HEK293 (cell line): Measurements from ENCODE around the gene POLR3GL.
A peak's percentile ranks its signal among the peaks of the same experiment; 100 is the strongest.

Experiments
- CTCF ChIA-PET: fragments of 350-600 bp; formaldehyde crosslinking; extraction: SDS; loops from one replicate; lab custom pipeline; 2021; ENCODE audit warnings: antibody characterized with exemption; lab: Yijun Ruan, JAX
- POLR2A ChIA-PET: fragments of 300-600 bp; formaldehyde crosslinking; extraction: SDS; loops from one replicate; lab custom pipeline; 2020; ENCODE audit warnings: antibody characterized with exemption, inconsistent platforms; lab: Yijun Ruan, JAX
- H3K27ac ChIP-seq: fragments of 200-500 bp; sonication (Bioruptor generic); 2 replicates; pipeline ENCODE4 v1.5.1; 2014; ENCODE audit warnings: low read depth, low read length, control low read depth, inconsistent platforms; ENCODE audit errors: extremely low read depth
- H3K36me3 ChIP-seq, 2 experiments: fragments of 200-500 bp in 1 of 2; sonication (Bioruptor generic) in 1 of 2; 1 replicate in 1 of 2; 2 replicates in 1 of 2; pipeline ENCODE4 v1.5.1; 2014 to 2017; ENCODE audit warnings: inconsistent platforms in 2 of 2, low read length in 2 of 2; ENCODE audit not compliant: control insufficient read depth in 2 of 2, insufficient read depth in 1 of 2
- H3K4me1 ChIP-seq: fragments of 200-500 bp; sonication (Bioruptor generic); 2 replicates; pipeline ENCODE4 v1.5.1; 2014; ENCODE audit warnings: mild to moderate bottlenecking, low read length, inconsistent platforms; ENCODE audit not compliant: control insufficient read depth, insufficient read depth
- H3K4me3 ChIP-seq: 2 replicates; pipeline ENCODE4 v1.5.1; 2011; ENCODE audit warnings: low read depth, mild to moderate bottlenecking, control low read depth, low read length, moderate library complexity
- H3K9me3 ChIP-seq: fragments of 200-500 bp; sonication (Bioruptor generic); 2 replicates; pipeline ENCODE4 v1.5.1; 2014; ENCODE audit warnings: low read depth, low read length, inconsistent platforms; ENCODE audit not compliant: control insufficient read depth, insufficient read depth
- KLF16 ChIP-seq: fragments of 450-650 bp; formaldehyde crosslinking; IDR thresholded peaks from 2 replicates; pipeline ENCODE4 v1.5.1; 2017; ENCODE audit warnings: missing biosample characterization, missing genetic modification characterization
- KLF17 ChIP-seq: fragments of 450-650 bp; formaldehyde crosslinking; IDR thresholded peaks from 2 replicates; pipeline ENCODE4 v1.5.1; 2016; ENCODE audit warnings: missing biosample characterization, missing genetic modification characterization
- OSR2 ChIP-seq: fragments of 450-650 bp; formaldehyde crosslinking; IDR thresholded peaks from 2 replicates; pipeline ENCODE4 v1.5.1; 2016; ENCODE audit warnings: missing biosample characterization, missing genetic modification characterization
- PRDM10 ChIP-seq: fragments of 450-650 bp; formaldehyde crosslinking; IDR thresholded peaks from 2 replicates; pipeline ENCODE4 v1.5.1; 2016; ENCODE audit warnings: missing biosample characterization, missing genetic modification characterization
- YY1 ChIP-seq: fragments of 450-650 bp; formaldehyde crosslinking; IDR thresholded peaks from 2 replicates; pipeline ENCODE4 v1.5.1; 2018; ENCODE audit warnings: missing biosample characterization, missing genetic modification characterization
- ZBTB17 ChIP-seq: fragments of 450-650 bp; formaldehyde crosslinking; IDR thresholded peaks from 2 replicates; pipeline ENCODE4 v1.5.1; 2016; ENCODE audit warnings: missing biosample characterization, missing genetic modification characterization
- ZBTB7A ChIP-seq: fragments of 450-650 bp; formaldehyde crosslinking; IDR thresholded peaks from 2 replicates; pipeline ENCODE4 v1.5.1; 2016; ENCODE audit warnings: low read depth, missing biosample characterization, missing genetic modification characterization
- ZNF292 ChIP-seq: fragments of 450-650 bp; formaldehyde crosslinking; IDR thresholded peaks from 2 replicates; pipeline ENCODE4 v1.5.1; 2016; ENCODE audit warnings: low read depth, missing biosample characterization, missing genetic modification characterization, borderline replicate concordance
- ZNF335 ChIP-seq: fragments of 450-650 bp; formaldehyde crosslinking; conservative IDR thresholded peaks from 2 replicates; pipeline ENCODE4 v1.5.1; 2016; ENCODE audit warnings: missing biosample characterization, missing genetic modification characterization
- ZNF362 ChIP-seq: fragments of 450-650 bp; formaldehyde crosslinking; IDR thresholded peaks from 2 replicates; pipeline ENCODE4 v1.5.1; 2016; ENCODE audit warnings: missing biosample characterization, missing genetic modification characterization
- ZNF391 ChIP-seq: fragments of 450-650 bp; formaldehyde crosslinking; IDR thresholded peaks from 2 replicates; pipeline ENCODE4 v1.5.1; 2016; ENCODE audit warnings: low read depth, missing biosample characterization, missing genetic modification characterization, borderline replicate concordance
- ZNF514 ChIP-seq: fragments of 450-650 bp; formaldehyde crosslinking; IDR thresholded peaks from 2 replicates; pipeline ENCODE4 v1.5.1; 2016; ENCODE audit warnings: missing biosample characterization, missing genetic modification characterization
- ZNF555 ChIP-seq: fragments of 450-650 bp; formaldehyde crosslinking; conservative IDR thresholded peaks from 2 replicates; pipeline ENCODE4 v1.5.1; 2017; ENCODE audit warnings: missing biosample characterization, mild to moderate bottlenecking, missing genetic modification characterization, inconsistent platforms
- ZNF621 ChIP-seq: fragments of 450-650 bp; formaldehyde crosslinking; IDR thresholded peaks from 2 replicates; pipeline ENCODE4 v1.5.1; 2017; ENCODE audit warnings: missing biosample characterization, missing genetic modification characterization
- ZNF777 ChIP-seq: fragments of 450-650 bp; formaldehyde crosslinking; IDR thresholded peaks from 2 replicates; pipeline ENCODE4 v1.5.1; 2017; ENCODE audit warnings: missing biosample characterization, missing genetic modification characterization, borderline replicate concordance
- TF ChIP-seq, protein P1 (sequence below): fragments of 450-650 bp; formaldehyde crosslinking; IDR thresholded peaks from 2 replicates; pipeline ENCODE4 v1.5.1; 2016; ENCODE audit warnings: missing biosample characterization, missing genetic modification characterization, low read depth

POLR3GL gene

DNA sequence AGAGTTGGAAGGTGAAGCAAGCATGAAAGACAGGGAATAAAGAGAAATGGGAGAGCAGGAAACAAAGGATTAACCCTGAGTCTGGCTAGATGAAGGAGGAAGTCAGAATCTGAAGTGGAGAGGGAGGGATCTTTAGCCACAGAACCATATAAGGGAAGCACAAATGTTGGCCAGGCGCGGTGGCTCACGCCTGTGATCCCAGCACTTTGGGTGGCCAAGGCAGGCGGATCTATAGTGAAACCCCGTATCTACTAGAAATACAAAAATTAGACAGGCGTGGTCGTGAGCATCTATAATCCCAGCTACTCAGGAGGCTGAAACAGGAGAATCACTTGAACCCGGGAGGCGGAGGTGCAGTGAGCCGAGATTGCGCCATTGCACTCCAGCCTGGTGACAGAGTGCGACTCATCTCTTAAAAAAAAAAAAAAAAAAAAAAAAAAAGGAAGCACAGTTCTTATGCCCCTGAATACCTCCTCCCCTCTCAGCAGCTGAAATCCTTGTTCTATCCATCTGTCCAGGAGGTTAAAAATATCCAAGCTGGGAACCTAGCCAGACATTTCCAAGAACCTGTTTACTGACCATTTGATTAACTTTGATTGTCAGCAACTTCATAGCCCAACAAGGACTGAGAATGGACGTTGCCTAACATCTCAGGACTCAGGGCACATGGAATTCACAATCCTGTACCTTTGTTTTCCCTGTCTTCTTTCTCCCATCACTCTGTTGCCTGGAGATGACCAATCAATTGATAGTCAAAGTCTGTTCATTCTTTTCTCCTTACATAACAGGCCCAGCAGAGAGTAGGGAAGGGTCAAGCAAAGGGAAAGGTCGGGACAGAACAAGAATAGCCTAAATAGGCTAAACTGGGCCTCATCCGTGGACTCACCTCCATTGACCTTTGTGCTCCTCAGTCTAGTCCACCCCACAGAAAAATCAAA is 21.3 kb downstream of the POLR3GL start:
- POLR2A ChIA-PET, result interaction anchor here (1.2 kb wide), 1 partner anchor 11 kb away, joined by 3 read pairs; the partner anchor contains the start of gene TXNIP
- Histone ChIP-seq H3K4me1 (no peaks in the 10 kb centered on the region), H3K4me3 (no peak overlapping the region)
- CTCF ChIA-PET, result interaction anchor here (0.6 kb wide), 2 partner anchors 50 to 101 kb away, joined by 3 to 4 read pairs; no protein-coding TSS in a partner anchor
- TF ChIP-seq ZNF777 (tag by site-specific recombination) (no peak), ZNF292 (tag by site-specific recombination) (no peak), ZBTB7A (tag by site-specific recombination) (no peak), ZNF335 (tag by site-specific recombination) (peak; percentile 32; the same call in 1 of the 2 replicates), YY1 (tag by site-specific recombination) (no peak), PRDM10 (tag by site-specific recombination) (0 out of 2 replicates have a peak, but pooled peaks have one; percentile 14), ZBTB17 (tag by site-specific recombination) (peak; percentile 20; the same call in 1 of the 2 replicates), ZNF362 (tag by site-specific recombination) (0 out of 2 replicates have a peak, but pooled peaks have one; percentile 49), ZNF555 (tag by site-specific recombination) (no peak), ZNF391 (no peak), KLF17 (tag by site-specific recombination) (0 out of 2 replicates have a peak, but pooled peaks have one; percentile 39), ZNF514 (tag by site-specific recombination) (no peak), ZNF621 (no peak), OSR2 (tag by site-specific recombination) (peak; percentile 56; the same call in 1 of the 2 replicates), KLF16 (tag by site-specific recombination) (peak; percentile 21; the same call in 1 of the 2 replicates)
- TF ChIP-seq, protein P1, sequence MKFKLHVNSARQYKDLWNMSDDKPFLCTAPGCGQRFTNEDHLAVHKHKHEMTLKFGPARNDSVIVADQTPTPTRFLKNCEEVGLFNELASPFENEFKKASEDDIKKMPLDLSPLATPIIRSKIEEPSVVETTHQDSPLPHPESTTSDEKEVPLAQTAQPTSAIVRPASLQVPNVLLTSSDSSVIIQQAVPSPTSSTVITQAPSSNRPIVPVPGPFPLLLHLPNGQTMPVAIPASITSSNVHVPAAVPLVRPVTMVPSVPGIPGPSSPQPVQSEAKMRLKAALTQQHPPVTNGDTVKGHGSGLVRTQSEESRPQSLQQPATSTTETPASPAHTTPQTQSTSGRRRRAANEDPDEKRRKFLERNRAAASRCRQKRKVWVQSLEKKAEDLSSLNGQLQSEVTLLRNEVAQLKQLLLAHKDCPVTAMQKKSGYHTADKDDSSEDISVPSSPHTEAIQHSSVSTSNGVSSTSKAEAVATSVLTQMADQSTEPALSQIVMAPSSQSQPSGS (tag by site-specific recombination), result peak; percentile 2; the same call in 1 of the 2 replicates
- TF ChIP-seq, all 188 proteins: peak for 8
- H3K9me3 ChIP-seq, result no peaks in the 10 kb centered on the region
- no peaks in the 10 kb centered on the region for H3K36me3 ChIP-seq
- H3K27ac ChIP-seq, result no peak overlapping the region
